PFSK-1 (cell line): ENCODE data around the gene DOK5.

ENCODE experiments used
- FOXP2 ChIP-seq: optimal IDR thresholded peaks from 2 replicates; pipeline ENCODE3; 2011; ENCODE audit warnings: borderline replicate concordance, control low read depth, inconsistent platforms; ENCODE audit not compliant: insufficient read depth; ENCODE audit errors: extremely low read length, extremely low read depth
- POLR2AphosphoS5 ChIP-seq: IDR thresholded peaks from 2 replicates; pipeline ENCODE4 v1.6.1; 2012; ENCODE audit warnings: low read depth, mild to moderate bottlenecking, control low read depth, low read length, moderate library complexity
- SIN3A ChIP-seq: IDR thresholded peaks from 2 replicates; pipeline ENCODE4 v1.6.1; 2012; ENCODE audit warnings: mild to moderate bottlenecking, low read length, moderate library complexity, borderline replicate concordance; ENCODE audit not compliant: insufficient read depth
- TAF1 ChIP-seq: IDR thresholded peaks from 2 replicates; pipeline ENCODE4 v1.6.1; 2012; ENCODE audit warnings: low read length, control low read depth, borderline replicate concordance; ENCODE audit not compliant: insufficient read depth
- TF ChIP-seq, protein P1 (sequence below), 2 experiments: IDR thresholded peaks; 2 replicates each; pipeline versions ENCODE4 v1.6.1 to v1.8.0; 2011 to 2012; ENCODE audit warnings: low read depth in 2 of 2, low read length in 2 of 2, control low read depth in 1 of 2, inconsistent platforms in 1 of 2, mild to moderate bottlenecking in 1 of 2, moderate library complexity in 1 of 2; ENCODE audit not compliant: insufficient read depth in 1 of 2

DOK5 gene

DNA sequence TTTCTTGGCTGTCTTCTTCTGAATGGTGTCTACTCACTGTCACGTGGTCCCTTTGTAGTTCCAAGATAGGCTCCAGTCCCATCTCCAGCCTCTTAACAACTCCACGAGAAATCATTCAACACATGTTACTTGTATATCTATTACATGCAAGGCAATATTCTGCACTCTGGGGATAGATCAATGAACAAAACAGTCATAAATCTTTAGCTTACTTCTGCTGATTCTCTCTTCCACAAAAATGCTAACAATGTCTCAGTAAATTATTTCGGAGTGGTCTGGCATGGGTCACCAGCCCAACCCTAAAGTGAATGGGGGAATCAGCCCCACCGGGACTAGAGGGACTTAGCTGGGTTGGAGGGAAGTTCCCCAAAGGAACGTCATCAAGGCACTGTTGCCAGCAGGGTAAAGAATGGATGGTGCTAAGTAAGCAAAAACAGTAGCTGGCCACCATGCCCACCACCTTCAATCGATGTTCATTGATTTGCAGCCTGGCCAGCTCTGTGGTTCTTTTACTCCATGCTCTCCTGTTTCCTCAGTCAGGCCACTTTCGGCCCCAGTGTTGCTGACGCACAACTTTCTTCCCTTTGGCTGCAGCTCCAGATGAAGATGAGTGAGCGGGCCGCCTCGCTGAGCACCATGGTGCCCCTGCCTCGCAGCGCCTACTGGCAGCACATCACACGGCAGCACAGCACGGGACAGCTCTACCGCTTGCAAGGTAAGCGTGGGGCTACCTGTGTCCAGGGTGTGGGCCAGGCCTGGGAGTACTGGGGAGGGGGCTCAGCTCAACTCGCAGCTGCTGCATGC lies 167.7 kb downstream of the DOK5 start:
- TF ChIP-seq POLR2AphosphoS5 (no peak), FOXP2 (no peak), TAF1 (no peak), SIN3A (no peak)
- TF ChIP-seq, protein P1, sequence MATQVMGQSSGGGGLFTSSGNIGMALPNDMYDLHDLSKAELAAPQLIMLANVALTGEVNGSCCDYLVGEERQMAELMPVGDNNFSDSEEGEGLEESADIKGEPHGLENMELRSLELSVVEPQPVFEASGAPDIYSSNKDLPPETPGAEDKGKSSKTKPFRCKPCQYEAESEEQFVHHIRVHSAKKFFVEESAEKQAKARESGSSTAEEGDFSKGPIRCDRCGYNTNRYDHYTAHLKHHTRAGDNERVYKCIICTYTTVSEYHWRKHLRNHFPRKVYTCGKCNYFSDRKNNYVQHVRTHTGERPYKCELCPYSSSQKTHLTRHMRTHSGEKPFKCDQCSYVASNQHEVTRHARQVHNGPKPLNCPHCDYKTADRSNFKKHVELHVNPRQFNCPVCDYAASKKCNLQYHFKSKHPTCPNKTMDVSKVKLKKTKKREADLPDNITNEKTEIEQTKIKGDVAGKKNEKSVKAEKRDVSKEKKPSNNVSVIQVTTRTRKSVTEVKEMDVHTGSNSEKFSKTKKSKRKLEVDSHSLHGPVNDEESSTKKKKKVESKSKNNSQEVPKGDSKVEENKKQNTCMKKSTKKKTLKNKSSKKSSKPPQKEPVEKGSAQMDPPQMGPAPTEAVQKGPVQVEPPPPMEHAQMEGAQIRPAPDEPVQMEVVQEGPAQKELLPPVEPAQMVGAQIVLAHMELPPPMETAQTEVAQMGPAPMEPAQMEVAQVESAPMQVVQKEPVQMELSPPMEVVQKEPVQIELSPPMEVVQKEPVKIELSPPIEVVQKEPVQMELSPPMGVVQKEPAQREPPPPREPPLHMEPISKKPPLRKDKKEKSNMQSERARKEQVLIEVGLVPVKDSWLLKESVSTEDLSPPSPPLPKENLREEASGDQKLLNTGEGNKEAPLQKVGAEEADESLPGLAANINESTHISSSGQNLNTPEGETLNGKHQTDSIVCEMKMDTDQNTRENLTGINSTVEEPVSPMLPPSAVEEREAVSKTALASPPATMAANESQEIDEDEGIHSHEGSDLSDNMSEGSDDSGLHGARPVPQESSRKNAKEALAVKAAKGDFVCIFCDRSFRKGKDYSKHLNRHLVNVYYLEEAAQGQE (IDR thresholded peaks at IDR 0.05; ENCODE audit: insufficient read depth in 1 of 2, low read depth in 2 of 2, low read length in 2 of 2), result no peak

DNA sequence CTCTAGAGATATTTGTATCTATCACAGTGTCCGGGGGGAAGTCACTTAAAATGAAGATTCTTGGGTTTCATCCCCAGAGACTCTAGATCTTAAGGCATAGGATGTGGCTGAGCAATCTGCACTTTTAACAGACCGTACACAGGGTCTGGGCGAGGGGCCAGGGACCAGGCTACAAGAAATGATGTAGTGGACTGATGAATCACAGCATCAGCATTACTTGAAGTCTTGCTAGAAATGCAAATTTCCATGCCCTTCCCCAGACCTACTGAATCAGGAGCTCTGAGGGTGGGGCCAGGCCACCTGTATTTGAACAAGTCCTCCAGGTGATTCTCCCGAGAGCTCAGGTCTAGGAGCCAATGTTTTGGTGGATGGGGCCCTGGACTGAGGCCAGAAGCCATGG lies 168.4 kb downstream of the DOK5 start:
- TF ChIP-seq FOXP2 (no peak), POLR2AphosphoS5 (no peak), SIN3A (no peak), TAF1 (no peak)
- TF ChIP-seq, protein P1 (IDR thresholded peaks at IDR 0.05; ENCODE audit: insufficient read depth in 1 of 2, low read depth in 2 of 2, low read length in 2 of 2), result no peak

DNA sequence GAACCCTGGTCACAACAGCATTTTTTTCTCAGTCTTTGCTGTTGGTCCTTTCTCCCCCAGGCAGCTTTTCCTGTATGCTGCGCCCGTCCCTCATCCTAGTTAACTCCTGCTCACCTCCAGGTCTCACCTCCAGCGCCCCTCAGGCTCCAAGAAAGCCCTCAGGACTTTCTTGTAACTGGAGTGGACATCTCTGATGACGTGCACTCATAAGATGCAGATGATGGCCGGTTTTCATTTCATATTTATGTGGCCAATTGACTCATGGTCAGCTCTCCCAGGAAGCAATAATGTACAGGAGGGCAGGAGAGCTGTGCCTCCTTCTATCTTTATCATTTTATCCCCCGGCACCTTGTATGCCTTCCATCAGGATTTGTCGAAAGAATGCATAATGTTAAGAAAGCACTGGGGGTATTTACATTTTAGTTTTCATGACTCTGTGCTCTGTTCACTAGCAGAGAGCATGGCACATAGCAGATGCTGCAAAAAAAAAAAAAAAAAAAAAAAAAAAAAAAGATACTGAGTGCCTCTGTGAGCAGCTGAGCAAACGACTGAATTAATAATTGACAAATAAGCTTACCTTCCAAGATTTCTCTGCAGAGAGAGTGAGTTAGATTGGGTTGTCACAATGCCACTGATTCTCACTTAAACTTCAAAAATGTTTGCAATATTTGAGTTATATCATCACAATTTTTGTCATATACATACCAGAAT lies 170.2 kb downstream of the DOK5 start:
- TF ChIP-seq POLR2AphosphoS5 (no peak), SIN3A (no peak), TAF1 (no peak), FOXP2 (no peak)
- TF ChIP-seq, protein P1 (IDR thresholded peaks at IDR 0.05; ENCODE audit: insufficient read depth in 1 of 2, low read depth in 2 of 2, low read length in 2 of 2), result no peak

DNA sequence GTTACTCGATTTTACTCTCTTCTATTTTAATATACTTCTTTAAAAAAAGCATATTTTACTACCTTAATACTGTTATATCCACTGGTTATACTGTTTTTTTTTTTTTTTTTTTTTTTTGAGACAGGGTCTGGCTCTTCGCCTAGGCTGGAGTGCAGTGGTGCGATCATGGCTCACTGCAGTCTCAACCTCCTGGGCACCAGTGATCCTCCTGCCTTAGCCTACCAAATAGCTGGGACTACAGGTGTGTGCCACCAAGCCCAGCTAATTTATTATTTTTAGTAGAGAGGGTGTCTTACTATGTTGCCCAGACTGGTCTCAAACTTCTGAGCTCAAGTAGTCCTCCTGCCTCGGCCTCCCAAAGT lies 170.7 kb downstream of the DOK5 start:
- TF ChIP-seq TAF1 (no peak), POLR2AphosphoS5 (no peak), FOXP2 (no peak), SIN3A (no peak)
- TF ChIP-seq, protein P1 (IDR thresholded peaks at IDR 0.05; ENCODE audit: insufficient read depth in 1 of 2, low read depth in 2 of 2, low read length in 2 of 2), result no peak
